GM15510 (cell line): ENCODE measurements around the gene LRRFIP2.

Experiments used
- POLR2A ChIP-seq: IDR thresholded peaks from 3 replicates; pipeline ENCODE4 v1.6.1; 2011; ENCODE audit warnings: borderline replicate concordance; ENCODE audit not compliant: insufficient read length; ENCODE audit errors: extremely low read depth

The LRRFIP2 gene

GRCh38 chr3:37132334-37132733 is 42.0 kb downstream of the LRRFIP2 start:
- no peak for TF ChIP-seq POLR2A

- no peak for TF ChIP-seq POLR2A
These were observed 42.6 kb downstream of the LRRFIP2 start for GRCh38 chr3:37131860-37132144.

DNA sequence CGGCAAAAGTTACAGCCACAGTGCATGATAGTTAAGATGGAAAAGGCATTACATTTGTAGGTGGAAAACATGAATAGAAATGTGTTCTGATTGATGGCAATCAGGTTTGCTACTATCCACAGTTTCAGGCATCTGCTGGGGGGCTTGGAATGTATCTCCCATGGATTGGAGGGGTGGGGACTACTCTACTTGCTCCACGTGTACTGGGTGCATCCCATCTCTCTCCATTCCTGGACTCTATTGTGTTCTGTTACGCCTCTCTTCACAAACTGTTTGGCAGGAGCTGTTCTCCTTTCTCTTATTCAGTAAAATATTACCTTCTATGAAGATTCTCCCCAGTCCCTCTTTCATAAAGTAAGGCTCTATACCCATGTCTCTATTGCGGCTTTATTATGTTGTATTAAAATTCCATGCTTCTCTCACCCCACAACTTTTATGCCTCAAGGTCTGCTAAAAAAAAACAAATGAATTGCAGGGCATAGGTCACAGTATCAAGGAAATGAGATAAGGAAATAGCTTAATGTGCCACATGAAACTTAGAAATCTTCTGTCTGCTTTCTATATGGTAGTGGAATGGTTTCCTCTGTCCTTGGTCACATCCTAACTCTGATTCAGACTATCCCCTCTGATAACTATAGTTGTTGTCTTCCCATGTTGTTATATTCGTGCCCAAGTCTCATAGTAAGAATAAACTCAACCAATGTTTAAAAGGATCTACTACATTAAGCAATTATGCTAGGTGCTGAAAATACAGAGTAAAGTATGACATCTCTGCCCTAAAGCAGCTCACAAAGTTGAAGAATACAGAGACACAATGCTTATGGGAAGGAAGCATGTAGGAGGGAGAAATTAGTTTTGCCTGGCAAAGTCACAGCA is 43.2 kb downstream of the LRRFIP2 start:
- TF ChIP-seq POLR2A = no peak

GRCh38 chr3:37130448-37130847 is 43.9 kb downstream of the LRRFIP2 start:
- TF ChIP-seq POLR2A = no peak

- TF ChIP-seq POLR2A = no peak
These were observed 44.5 kb downstream of the LRRFIP2 start for GRCh38 chr3:37129871-37130270.

GRCh38 chr3:37127340-37127739 is 47.0 kb downstream of the LRRFIP2 start:
- TF ChIP-seq POLR2A = no peak

- no peak for TF ChIP-seq POLR2A
These were observed 47.5 kb downstream of the LRRFIP2 start for GRCh38 chr3:37126856-37127255.

DNA sequence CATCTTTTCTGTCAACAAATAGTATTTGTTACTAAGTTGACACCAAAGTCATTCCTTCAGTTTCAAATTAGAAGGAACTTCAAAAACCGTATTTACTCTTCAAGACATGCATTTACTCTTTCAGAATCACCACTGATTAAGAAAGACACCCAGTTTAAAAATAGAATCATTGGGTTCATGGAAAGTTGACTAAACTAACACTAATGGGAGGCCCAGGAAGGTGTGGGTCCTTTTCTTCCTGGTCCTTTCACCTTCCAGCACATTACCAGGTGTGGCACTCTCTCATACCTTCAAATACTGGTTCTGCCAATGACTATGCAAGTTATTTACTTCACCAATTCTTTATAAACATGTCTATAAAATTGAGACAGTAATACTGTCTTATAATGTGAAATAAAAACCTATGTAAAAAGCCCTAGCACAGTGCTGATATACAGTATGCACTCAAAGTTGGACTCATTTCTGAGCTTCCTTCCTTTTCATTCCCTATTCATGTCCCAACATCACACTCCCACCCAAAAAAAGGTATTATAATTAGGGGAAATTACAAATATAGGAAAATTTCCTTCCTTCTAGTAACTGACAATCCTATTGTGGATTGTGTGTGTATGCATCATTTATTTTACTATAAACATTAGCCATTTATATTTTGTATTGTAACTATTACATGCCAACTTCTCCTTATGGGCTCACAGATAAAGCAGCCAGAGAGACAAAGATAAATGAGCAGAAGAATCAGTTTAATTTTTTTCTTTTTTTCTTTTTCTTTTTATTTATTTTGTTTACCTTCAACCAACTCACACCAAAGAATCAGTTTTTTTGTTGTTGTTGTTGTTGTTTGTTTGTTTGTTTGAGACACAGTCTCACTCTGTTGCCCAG is 48.9 kb downstream of the LRRFIP2 start:
- TF ChIP-seq POLR2A = no peak

GRCh38 chr3:37124435-37124834 is 49.9 kb downstream of the LRRFIP2 start:
- TF ChIP-seq POLR2A = no peak

- TF ChIP-seq POLR2A = no peak
These were observed 51.1 kb downstream of the LRRFIP2 start for GRCh38 chr3:37123292-37123691.

DNA sequence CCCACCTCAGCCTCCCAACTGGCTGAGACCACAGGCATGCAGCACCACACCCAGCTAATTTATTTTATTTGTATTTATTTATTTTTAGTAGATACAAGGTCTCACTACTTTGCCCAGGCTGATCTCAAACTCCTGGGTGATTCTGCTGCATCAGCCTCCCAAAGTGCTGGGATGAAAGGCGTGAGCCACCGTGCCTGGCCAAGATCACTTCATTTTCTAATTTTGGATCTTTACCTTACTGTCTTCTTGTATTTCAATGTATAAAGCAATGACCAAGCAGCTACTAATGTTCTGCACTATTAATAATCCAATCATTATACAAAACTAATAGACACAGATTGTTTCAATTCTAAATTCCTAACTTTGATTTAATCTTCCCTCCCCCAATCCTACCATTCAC is 56.2 kb downstream of the LRRFIP2 start:
- no peak for TF ChIP-seq POLR2A

- TF ChIP-seq POLR2A = no peak
These were observed 56.8 kb downstream of the LRRFIP2 start for GRCh38 chr3:37117548-37117947.

GRCh38 chr3:37116998-37117397 is 57.4 kb downstream of the LRRFIP2 start:
- no peak for TF ChIP-seq POLR2A

GRCh38 chr3:37115446-37115845 is 58.9 kb downstream of the LRRFIP2 start:
- TF ChIP-seq POLR2A = no peak

DNA sequence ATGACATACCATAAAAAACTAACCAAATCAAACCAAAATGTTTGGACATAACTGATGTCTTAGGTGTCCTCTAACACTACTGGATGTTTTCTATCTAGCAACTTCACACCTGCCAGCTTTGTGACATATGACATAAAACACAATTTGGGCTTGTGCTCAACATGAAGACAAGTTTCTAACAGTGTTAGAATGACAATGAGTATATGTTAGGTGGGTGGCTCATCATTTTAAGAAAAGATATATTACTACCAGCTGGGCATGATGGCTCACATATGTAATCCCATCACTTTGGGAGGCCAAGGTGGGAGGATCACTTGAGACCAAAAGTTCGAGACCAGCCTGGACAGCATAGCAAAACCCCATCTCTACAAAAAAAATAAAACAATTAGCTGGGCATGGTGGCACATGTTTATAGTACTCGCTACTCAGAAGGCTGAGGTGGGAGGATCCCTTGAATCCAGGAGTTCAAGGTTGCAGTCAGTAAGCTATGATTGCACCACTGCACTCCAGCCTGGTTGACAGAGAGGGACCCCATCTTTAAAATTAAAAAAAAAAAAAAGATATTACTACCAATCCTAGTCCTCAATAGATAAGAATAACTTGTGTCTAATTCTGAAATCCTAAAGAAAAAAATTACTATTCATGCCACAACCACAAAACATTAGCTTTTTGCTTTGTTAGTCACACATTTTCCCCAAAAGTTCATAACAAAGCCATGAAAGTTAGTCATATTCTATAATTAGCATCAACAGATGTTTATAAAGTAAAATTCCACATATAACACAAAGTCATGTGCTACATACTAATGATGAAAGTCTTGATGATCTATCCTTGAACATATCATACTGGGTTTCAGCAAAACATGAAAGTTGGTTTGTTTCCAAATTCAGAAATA is 59.9 kb downstream of the LRRFIP2 start:
- TF ChIP-seq POLR2A = no peak

DNA sequence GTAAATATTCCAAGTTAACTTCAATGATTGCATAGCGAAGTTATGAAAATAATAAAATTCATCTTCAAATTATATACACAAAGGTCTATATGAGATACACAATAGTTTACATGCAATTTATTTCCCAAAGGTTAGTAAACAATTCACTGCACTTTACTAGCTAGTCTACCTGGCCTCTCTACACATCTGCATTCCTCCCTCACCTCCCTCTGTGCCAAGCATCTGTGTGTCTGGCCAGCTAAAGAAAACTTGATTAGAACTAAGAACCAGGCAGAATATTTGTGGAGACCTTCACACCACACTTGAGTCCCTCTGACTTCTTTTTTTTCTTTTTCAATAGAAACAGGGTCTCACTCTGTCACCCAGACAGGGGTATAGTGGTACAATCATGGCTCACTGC is 61.4 kb downstream of the LRRFIP2 start:
- no peak for TF ChIP-seq POLR2A

DNA sequence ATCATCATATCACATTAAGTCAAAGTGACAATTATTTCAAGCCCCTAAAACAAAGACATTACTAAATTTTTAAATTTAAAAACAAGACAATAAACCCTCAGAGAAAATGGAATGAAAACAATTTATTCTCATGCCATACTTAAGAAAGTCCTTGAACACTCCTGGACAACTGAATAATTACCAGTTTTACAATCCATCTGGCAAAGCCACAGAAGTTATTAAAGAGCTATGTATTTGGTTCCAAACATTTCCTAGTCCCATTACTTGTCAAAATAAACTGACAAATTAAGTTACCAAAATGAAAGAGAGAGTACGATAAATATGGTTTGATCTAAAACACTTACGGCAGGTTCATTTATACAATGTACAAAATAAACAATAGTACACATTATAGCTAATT is 63.2 kb downstream of the LRRFIP2 start:
- TF ChIP-seq POLR2A = no peak
